Camera-type eye (tissue), 1 donor: ENCODE measurements around the gene CAPN2. TPM values are rescaled to one million over a fixed set of nuclear protein-coding genes. Genes with fewer than 3 reads are reported as not detected.

Experiments used
- total RNA-seq: library from RNA; depleted of rRNA; stranded (reverse); fragments of >200 nt; gene quantifications from one replicate; pipeline ENCODE4 v1.2.3, GENCODE V29; 2014

CAPN2 gene
- total RNA-seq, result 87.5 TPM

GRCh38 chr1:223712194-223712849 is at the start of gene CAPN2:
Gene CAPN2 (plus strand): TSS chr1:223712539. CDS start chr1:223712641, 102 bp downstream.

GRCh38 chr1:223665592-223666312 is 46.6 kb upstream of the CAPN2 start, which contains the start of gene CAPN8:
Gene CAPN8 (minus strand): TSS chr1:223665701. CDS start chr1:223665646, 55 bp downstream.

Other genes starting within 250 kb of the CAPN2 start
- 0.82 TPM for gene CAPN8, start 46.8 kb upstream of the CAPN2 start, total RNA-seq
- gene TP53BP2, start 133.4 kb downstream of the CAPN2 start, total RNA-seq, result 75.5 TPM